Endothelial cell of umbilical vein (primary cell): ENCODE results near the gene ATPAF1.

Experiments
- CTCF ChIP-seq, 2 donors: IDR thresholded peaks; 1 replicate in 1 of 2; 2 replicates in 1 of 2; pipeline ENCODE4 v1.5.1; 2011; ENCODE audit warnings: low read length in 2 of 2, mild to moderate bottlenecking in 2 of 2, moderate library complexity in 2 of 2, control low read depth in 1 of 2, inconsistent platforms in 1 of 2, low read depth in 1 of 2; ENCODE audit not compliant: insufficient read depth in 1 of 2; ENCODE audit errors: extremely low read depth in 1 of 2
- EZH2 ChIP-seq: IDR thresholded peaks from 2 replicates; pipeline ENCODE4 v1.6.1; 2012; ENCODE audit warnings: borderline replicate concordance, low read depth, mild to moderate bottlenecking, moderate library complexity, low read length, inconsistent platforms; ENCODE audit not compliant: severe bottlenecking
- POLR2AphosphoS5 ChIP-seq: IDR thresholded peaks from 2 replicates; pipeline ENCODE4 v1.6.1; 2012; ENCODE audit warnings: low read depth, mild to moderate bottlenecking, control low read depth, low read length, moderate library complexity; ENCODE audit not compliant: insufficient read depth

GRCh38 chr1:46623743-46624644 lies 44.2 kb downstream of the ATPAF1 start:
- TF ChIP-seq EZH2 (no peak), CTCF (IDR thresholded peaks at IDR 0.05; ENCODE audit: extremely low read depth in 1 of 2, insufficient read depth in 1 of 2, low read depth in 1 of 2, low read length in 2 of 2) (no peak), POLR2AphosphoS5 (no peak)
